MM.1S (cell line): ENCODE data around the gene EMILIN2.

ENCODE experiments used
- EZH2 ChIP-seq: fragments of 300-600 bp; sonication (generic); optimal IDR thresholded peaks from 2 replicates; pipeline ENCODE3; 2017; ENCODE audit warnings: low read depth, mild to moderate bottlenecking, antibody characterized with exemption, low read length, mixed read lengths
- EZH2phosphoT487 ChIP-seq: fragments of 300-600 bp; sonication (generic); IDR thresholded peaks from 2 replicates; pipeline ENCODE4 v1.6.1; 2018; ENCODE audit warnings: antibody characterized with exemption, low read length
- TF ChIP-seq, protein P1 (sequence below): fragments of 300-600 bp; sonication (generic); IDR thresholded peaks from 2 replicates; pipeline ENCODE4 v1.5.1; 2016; ENCODE audit warnings: antibody characterized with exemption, low read length, mixed read lengths

GRCh38 chr18:2893056-2893455 lies 46.2 kb downstream of the EMILIN2 start:
- TF ChIP-seq, protein P1, sequence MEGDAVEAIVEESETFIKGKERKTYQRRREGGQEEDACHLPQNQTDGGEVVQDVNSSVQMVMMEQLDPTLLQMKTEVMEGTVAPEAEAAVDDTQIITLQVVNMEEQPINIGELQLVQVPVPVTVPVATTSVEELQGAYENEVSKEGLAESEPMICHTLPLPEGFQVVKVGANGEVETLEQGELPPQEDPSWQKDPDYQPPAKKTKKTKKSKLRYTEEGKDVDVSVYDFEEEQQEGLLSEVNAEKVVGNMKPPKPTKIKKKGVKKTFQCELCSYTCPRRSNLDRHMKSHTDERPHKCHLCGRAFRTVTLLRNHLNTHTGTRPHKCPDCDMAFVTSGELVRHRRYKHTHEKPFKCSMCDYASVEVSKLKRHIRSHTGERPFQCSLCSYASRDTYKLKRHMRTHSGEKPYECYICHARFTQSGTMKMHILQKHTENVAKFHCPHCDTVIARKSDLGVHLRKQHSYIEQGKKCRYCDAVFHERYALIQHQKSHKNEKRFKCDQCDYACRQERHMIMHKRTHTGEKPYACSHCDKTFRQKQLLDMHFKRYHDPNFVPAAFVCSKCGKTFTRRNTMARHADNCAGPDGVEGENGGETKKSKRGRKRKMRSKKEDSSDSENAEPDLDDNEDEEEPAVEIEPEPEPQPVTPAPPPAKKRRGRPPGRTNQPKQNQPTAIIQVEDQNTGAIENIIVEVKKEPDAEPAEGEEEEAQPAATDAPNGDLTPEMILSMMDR: no peak
- TF ChIP-seq EZH2 (no peak), EZH2phosphoT487 (no peak)
